ENCODE results near the gene LRRC47.

DNA sequence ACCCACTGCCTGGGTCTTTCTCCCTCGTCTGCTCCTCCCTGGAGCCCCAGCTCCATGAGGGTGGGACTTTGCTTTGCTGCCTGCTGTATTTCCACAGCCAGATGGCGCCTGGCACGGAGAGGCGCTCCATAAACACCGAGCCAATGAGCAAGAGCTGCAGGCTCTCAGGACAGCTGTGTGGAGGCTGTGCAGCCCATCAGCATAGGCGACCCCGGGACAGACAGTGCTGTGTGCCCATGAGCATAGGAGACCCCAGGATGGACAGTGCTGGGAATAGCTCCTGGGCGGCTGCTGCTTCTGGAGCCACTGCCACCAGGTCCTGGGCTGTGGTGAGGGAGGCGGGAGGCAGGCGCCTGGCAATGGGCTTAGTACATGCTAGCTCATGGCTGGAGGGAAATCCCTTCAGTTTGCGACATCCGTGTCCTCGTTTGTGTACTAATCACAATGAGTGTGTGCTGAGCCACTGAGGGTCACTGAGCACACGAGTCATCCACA is 31.6 kb upstream of the LRRC47 start:
- TF ChIP-seq, protein P1, sequence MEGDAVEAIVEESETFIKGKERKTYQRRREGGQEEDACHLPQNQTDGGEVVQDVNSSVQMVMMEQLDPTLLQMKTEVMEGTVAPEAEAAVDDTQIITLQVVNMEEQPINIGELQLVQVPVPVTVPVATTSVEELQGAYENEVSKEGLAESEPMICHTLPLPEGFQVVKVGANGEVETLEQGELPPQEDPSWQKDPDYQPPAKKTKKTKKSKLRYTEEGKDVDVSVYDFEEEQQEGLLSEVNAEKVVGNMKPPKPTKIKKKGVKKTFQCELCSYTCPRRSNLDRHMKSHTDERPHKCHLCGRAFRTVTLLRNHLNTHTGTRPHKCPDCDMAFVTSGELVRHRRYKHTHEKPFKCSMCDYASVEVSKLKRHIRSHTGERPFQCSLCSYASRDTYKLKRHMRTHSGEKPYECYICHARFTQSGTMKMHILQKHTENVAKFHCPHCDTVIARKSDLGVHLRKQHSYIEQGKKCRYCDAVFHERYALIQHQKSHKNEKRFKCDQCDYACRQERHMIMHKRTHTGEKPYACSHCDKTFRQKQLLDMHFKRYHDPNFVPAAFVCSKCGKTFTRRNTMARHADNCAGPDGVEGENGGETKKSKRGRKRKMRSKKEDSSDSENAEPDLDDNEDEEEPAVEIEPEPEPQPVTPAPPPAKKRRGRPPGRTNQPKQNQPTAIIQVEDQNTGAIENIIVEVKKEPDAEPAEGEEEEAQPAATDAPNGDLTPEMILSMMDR (IDR thresholded peaks at IDR 0.05): no peak
- no peak for TF ChIP-seq POLR2A (IDR thresholded peaks at IDR 0.05)
- TF ChIP-seq POLR2AphosphoS5 (IDR thresholded peaks at IDR 0.05): no peak
